Activated CD4-positive, alpha-beta T cell treated with anti-CD3 and anti-CD28 coated beads, Interleukin-2, amount 50 U/mL, for 1 hour (primary cell): ENCODE data around the gene LAMA3.
"Not testable (repeated sequence)": the region's sequence is repeated elsewhere in the genome, so short reads cannot be mapped to it uniquely, and the experiment has no call there.

ENCODE experiments used
- DNase-seq: peaks from one replicate; pipeline ENCODE4 v3.0.0-alpha.2; 2020

LAMA3 gene

GRCh38 chr18:23704806-23705205 is 15.6 kb downstream of the LAMA3 start:
- no peak for DNase-seq

DNA sequence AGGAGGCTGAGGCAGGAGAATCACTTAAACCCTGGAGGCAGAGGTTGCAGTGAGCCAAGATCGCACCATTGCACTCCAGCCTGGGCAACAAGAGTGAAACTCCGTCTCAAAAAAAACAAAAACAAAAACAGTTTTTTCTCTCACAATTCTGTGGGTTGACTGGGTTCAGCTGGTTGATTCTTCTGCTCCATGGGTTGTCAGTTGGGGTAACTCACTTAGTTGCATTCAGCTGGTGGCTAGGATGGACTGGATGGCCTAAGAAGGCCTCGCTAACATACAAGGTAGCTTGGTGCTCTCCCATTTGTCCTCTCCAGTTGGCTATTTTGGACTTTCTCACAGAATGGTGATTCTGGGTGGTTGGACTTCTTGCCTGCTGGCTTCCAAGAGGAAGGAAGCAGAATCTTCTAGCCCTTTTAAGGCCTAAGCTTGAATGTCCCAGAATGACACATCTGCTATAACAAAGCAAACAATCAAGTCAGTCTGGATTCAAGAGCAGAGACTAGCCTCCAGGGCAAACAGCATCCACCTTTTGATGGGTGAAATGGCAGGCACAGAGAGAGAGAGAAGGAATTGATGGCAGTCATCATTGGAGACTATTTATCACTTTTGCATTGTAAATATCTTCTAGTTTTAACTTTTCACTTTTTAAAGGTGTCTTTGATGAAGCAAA is 17.9 kb downstream of the LAMA3 start:
- DNase-seq, result no peak

- no peak for DNase-seq
These were observed 20.8 kb downstream of the LAMA3 start for GRCh38 chr18:23710068-23710527.

- DNase-seq, result no peak
These were observed 21.7 kb downstream of the LAMA3 start for GRCh38 chr18:23710946-23711345.

- DNase-seq, result no peak
These were observed 22.2 kb downstream of the LAMA3 start for GRCh38 chr18:23711426-23711825.

DNA sequence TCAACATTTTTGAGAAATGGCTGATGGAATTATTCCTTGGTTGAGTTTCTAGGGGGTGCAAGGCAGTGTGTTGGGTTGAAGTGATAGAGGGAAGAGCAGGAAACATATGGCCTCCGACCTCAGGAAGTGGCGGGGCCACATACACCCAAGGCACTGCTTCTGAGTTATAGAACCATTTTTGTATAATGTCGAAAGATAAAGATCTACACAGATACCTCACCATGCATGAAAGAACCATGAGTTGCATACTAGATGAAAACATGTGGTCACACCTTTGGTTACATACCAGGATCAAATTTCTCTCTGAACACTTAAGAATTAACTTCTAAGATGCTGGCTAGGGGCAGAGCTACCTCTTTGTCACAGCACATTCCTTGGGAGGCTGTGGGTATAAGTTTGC is 23.2 kb downstream of the LAMA3 start:
- DNase-seq, result no peak

GRCh38 chr18:23714576-23714975 is 25.3 kb downstream of the LAMA3 start:
- no peak for DNase-seq

DNA sequence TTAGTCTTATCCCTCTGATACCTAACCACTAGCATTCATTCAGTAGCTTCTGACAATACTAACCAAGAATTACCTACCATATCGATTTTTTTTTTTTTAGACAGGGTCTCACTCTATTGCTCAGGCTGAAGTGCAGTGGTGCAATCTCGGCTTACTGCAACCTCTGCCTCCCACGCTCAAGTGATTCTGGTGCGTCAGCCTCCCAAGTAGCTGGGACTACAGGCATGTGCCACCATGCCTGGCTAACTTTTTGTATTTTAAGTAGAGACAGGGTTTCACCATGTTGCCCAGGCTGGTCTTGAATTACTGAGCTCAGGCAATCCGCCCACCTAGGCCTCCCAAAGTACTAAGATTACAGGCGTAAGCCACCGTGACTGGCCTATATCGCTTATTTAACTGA is 26.8 kb downstream of the LAMA3 start:
- not testable (repeated sequence) for DNase-seq

DNA sequence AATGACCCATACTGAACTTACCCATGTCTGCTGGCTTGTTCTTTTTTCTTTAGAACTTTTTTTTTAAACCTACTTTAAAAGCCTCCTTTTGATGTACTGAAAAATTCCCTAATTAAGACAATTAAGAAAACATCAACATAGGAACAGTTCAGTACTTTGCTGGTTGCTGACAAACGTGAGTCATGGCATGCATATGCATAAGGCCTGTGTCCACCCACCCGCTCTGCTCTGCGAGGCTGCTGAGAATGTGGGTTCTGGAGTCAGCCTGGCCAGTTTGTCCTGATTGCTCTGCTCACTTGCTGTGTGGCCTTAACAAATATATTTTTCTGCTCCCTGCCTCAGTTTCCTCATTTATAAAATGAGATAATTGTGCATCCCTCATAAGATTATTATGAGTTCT is 27.3 kb downstream of the LAMA3 start:
- DNase-seq, result no peak

- no peak for DNase-seq
These were observed 27.7 kb downstream of the LAMA3 start for GRCh38 chr18:23716966-23717365.

DNA sequence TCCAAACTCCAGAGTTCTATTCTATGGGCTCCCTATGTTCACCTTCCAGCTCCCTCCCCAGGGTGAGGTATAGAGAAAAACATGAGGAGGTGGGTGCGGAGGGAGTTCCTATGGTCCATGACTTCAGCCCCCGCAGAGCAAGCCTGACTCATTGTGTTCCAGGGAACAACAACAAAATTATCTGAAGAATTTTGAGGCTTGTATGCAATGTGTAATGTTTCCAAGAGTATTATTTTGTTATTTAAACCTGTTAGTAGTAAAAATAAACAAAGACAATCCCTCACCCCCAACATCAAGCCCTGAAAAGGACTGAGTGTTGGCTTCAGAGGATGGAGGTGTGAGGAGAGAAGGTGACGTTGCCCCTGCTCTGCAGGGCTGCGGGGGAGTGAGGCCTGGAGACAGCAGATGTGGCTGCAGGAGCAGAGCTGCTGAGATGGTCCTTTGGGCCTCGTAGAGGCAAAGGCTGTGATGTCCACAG is 29.0 kb downstream of the LAMA3 start:
- DNase-seq, result no peak

DNA sequence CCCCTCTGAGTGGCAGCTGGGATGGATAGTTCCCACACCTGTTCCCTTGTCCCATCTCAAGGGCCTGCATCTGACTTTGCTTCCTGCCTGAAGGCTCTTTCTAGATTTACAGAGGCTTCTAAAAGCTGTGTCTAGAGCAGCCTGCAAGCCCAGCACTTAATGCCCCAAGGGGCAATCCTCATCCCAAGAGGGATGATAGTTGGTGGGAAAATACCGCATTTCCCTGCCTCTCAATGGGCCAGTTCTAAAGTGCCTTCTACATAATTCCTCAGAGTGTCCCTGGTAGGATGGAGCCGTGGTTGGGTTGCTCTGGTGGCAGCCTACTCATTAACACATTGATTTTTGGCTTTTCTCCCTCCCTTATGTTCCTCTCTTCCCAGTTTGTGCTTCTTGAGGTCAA is 29.5 kb downstream of the LAMA3 start:
- DNase-seq, result no peak

- DNase-seq, result no peak
These were observed 30.5 kb downstream of the LAMA3 start for GRCh38 chr18:23719634-23720201.

DNA sequence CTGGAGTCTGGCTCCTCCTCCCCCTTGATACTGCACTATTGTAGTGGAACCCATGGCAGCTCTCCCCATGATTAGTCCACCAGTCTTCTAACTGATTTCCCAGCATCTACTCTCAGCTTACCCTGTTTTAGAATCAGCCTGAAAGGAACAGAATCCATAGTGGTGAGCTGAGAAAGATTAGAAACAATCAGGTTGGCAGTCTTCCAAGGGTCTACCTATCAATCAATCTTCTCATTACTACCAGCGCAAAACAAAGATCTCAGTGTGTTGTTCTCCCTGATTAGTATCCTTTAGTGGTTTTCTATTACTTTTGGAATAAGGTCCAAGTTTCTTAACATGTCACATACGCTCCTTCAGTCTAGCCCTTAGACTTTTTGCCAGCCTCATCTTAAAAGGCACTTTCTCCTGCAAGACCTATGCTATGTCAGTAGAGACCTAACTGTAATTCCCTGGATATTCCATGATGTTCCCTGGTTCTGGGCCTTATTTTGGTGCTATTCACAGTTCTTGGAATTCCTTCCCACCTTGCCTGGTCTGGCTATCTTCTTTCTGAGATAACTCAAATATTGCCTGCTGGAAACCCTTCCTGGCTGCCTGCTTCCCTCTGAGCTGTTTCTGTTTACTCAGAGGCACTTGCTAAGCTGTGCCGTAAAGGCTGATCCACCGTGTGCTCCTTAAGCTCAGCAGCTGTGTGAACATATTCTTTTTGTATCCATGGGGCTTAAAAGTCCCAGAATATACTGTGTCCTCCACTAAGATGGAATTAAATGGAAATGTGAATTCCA is 32.6 kb downstream of the LAMA3 start:
- DNase-seq, result no peak

- no peak for DNase-seq
These were observed 33.4 kb downstream of the LAMA3 start for GRCh38 chr18:23722646-23723045.

DNA sequence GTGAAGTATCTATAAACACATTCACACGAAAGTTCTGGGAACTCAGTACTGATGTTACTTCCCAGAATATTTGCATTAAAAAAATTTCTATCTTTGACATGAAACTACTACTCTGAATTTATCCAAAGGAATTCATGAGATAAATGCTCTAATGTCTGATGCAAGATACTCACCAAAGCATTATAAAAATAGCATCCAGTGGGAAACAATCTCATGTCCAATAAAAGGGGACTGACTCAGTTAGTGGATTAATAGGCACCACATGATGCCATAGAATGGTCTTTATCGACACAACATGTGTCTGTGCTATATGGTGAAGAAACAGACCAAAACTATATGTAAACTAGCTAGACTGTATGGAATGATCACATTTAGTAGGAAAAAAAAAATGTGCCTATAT is 33.9 kb downstream of the LAMA3 start:
- DNase-seq, result no peak

DNA sequence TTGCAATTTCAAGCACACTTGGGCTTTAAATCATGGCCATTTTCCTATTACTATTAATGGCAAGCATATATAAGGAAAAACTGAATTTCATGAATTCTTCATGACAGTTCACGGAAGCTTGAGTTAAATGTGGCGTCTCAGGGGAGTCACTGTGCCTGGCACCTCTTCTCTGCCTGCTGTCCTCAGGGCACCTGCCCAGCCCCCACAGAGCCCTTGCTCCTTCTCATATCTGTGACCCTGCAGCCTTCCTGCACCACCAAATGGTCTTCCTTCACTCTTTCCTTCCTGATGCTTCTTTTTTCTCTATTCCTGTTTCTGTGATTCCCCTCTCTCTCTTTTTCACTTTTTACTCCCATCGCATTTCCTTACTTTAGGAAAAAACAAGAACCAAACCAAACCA is 35.4 kb downstream of the LAMA3 start:
- DNase-seq, result no peak

GRCh38 chr18:23725351-23725750 is 36.1 kb downstream of the LAMA3 start:
- DNase-seq, result no peak

DNA sequence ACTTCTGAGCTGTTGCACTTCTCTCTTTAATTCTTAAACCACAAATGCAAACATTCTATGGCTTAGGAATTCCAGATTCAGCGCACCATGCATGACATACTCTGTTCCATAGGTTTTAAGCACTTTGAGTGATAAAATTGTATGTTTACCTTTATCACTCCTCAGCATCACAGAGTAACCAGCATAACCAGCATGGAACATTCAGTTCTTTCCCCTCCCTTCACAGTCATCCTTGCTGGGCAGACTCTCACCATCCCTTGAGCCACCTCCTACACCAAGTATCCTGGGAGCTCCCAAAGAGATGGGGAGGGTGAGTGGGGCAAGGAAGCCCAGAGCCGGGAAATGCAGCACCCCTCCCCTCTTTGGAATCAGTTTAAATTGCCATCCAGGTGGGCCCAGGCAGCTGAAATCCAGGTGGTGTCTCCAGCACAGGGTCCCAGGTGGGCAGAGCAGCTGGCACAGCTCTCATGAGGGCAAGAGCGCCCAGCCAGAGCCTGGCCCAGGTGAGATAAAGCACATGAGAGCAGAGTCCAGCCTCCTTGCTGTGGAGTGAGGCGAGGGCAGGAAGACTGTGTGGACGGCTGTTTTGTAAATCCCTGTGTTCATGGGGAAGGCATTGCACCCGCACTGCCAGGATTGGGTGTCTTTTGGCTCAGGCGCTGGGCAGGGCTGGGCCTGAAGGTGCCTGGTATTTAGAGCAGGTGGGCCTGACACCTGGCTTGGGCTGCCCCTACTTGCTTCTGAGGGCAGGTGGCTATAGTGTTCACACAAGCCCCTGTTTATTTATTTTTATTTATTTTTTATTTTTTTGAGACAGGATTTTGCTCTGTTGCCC is 36.8 kb downstream of the LAMA3 start:
- DNase-seq, result no peak

DNA sequence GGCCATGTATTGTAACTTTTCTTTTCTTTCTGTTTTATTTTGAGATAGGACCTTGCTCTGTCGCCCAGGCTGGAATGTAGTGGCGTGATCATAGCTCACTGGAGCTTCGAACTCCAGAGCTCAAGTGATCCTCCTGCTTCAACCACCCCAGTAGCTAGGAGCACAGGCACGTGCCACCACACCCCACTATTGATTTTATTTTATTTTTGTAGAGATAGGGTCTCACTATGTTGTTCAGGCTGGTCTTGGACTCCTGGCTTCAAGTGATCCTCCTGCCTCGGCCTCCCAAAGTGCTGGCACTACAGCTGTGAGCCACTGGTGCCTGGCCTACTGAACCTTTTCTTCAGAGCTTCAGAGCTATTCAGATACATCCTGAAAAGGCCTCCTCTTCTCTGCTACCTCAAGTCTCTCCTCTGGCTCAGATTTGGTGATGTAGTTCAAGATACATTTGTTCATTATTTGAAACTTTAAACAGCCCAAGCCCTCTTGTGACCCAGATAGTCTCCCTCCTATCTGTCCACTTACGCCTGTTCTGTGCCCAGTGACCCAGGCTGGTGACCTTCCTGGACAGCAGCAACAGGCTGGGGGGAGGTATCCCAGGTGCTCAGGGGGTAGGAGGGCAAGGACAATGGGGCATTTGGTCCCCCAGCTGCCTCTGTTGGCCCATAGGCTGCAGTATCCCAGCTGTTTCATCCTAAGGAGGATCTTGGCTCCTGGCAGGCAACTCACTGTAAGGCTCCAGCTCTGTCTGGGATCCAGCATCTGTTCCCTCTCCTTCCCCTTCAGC is 38.6 kb downstream of the LAMA3 start:
- DNase-seq, result no peak

GRCh38 chr18:23730857-23731256 is 41.6 kb downstream of the LAMA3 start:
- DNase-seq, result no peak

DNA sequence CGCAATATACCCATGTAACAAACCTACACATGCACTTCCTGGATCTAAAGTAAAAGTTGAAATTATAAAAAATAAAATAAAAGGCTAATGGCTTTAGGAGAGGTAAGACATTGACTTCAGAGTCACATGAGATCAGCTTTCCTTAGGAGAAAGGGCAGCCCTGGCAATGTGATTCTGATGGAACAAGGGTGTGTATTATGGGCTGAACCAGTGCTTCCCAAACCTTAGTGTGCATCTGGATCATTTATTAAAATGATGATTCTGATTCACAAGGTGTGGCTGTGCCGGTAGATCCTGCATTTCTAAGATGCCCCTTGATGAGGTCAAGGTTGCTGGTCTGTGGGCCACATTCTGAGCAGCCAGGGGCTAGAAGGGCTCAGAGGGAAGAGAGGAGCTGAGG is 42.6 kb downstream of the LAMA3 start:
- DNase-seq, result no peak
